Upper lobe of left lung (tissue), 4 donors: ENCODE results near the gene HSPA9.

Experiments used
- CTCF ChIP-seq, 6 experiments: fragments of 450-650 bp in 4 of 6; fragments of 200-600 bp in 2 of 6; sonication (generic) in 2 of 6; IDR thresholded peaks; one replicate each; pipeline ENCODE4 v1.5.1; 2016 to 2019; ENCODE audit warnings: antibody characterized with exemption in 6 of 6
- EP300 ChIP-seq, 4 donors: sonication (generic); formaldehyde crosslinking; IDR thresholded peaks; one replicate each; pipeline ENCODE4 v1.5.1; 2017; ENCODE audit warnings: antibody characterized with exemption in 4 of 4, control low read depth in 2 of 4

GRCh38 chr5:138597661-138598400, 22.6 kb upstream of the HSPA9 start:
- TF ChIP-seq CTCF (IDR thresholded peaks at IDR 0.05) (no peak), EP300 (IDR thresholded peaks at IDR 0.05) (no peak)
